ENCODE results near the gene UNKL. TPM values are rescaled to one million over a fixed set of nuclear protein-coding genes. Genes with fewer than 3 reads are reported as not detected.
A peak's percentile ranks its signal among the peaks of the same experiment; 100 is the strongest.

UNKL gene
- total RNA-seq, 1 experiment from 2014 or later: 18.8 TPM

DNA sequence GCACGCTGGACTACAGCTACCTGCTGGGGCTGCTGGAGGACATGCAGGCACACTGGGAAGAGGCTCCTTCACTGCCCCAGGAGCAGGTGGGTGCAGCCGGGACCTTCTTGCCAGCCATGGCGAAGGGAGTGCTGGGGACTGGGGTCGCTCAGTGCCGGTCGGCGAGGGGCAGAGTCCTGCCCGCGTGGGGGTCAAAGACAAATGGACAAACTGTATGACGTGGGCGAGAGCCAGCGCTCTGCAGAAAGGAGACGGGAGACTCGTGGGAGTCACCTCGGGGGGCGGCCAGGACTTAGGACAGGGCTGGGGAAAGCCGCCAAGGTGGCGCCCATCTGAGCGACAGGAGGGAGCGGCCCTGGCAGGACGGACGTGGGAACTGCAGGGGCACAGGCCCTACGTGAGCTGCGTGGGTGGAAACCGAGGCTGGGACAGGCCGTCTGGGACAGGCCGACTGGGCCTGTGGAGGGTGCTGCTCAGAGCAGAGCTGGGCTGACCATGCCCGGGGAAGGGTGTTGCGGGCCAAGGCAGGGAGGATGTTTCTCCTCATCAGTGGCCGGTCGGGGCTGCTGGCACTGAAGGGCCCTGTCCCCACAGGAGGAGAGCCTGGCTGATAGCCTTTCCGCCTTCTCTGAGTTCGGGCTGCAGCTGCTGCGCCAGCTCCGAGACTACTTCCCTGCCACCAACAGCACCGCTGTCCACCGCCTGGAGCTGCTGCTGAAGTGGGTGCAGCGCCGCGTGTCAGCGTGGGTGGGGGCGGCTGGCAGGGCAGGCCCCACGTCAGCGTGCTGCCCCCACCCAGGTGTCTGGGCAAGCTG lies 70.9 kb downstream of the UNKL start:
- Histone ChIP-seq H3F3A (ENCODE audit: low read length, unreplicated experiment) (no peaks in the 10 kb centered on the region), H3K4me3 (ENCODE audit: low read length) (peak overlapping the region; percentile 87), H3K27ac (ENCODE audit: low read length) (no peak overlapping the region), H3K27me3 (ENCODE audit: low read length) (no peaks in the 10 kb centered on the region), H3K9ac (ENCODE audit: low read length) (peak overlapping the region; percentile 40), H3K4me1 (ENCODE audit: insufficient read depth, low read length) (no peaks in the 10 kb centered on the region; the same call in 1 of the 2 replicates), H4K20me1 (ENCODE audit: low read length) (no peaks in the 10 kb centered on the region), H3K36me3 (ENCODE audit: low read depth, low read length) (no peaks in the 10 kb centered on the region), H2AFZ (ENCODE audit: low read length) (peak overlapping the region; percentile 76), H3K9me2 (replicated peaks; ENCODE audit: low read length) (no peaks in the 10 kb centered on the region), H3K9me3 (ENCODE audit: low read length) (no peaks in the 10 kb centered on the region), H3K79me2 (ENCODE audit: low read length) (no peaks in the 10 kb centered on the region), H3K4me2 (ENCODE audit: low read length) (peak overlapping the region; percentile 100)
- no peak for TF ChIP-seq EZH2 (IDR thresholded peaks at IDR 0.05; ENCODE audit: low read length, unreplicated experiment)
- no peak for TF ChIP-seq EZH2phosphoT487 (IDR thresholded peaks at IDR 0.05; ENCODE audit: borderline replicate concordance, low read length)
- TF ChIP-seq, protein P1, sequence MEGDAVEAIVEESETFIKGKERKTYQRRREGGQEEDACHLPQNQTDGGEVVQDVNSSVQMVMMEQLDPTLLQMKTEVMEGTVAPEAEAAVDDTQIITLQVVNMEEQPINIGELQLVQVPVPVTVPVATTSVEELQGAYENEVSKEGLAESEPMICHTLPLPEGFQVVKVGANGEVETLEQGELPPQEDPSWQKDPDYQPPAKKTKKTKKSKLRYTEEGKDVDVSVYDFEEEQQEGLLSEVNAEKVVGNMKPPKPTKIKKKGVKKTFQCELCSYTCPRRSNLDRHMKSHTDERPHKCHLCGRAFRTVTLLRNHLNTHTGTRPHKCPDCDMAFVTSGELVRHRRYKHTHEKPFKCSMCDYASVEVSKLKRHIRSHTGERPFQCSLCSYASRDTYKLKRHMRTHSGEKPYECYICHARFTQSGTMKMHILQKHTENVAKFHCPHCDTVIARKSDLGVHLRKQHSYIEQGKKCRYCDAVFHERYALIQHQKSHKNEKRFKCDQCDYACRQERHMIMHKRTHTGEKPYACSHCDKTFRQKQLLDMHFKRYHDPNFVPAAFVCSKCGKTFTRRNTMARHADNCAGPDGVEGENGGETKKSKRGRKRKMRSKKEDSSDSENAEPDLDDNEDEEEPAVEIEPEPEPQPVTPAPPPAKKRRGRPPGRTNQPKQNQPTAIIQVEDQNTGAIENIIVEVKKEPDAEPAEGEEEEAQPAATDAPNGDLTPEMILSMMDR (conservative IDR thresholded peaks at IDR 0.05; ENCODE audit: low read depth, low read length): no peak
- ATAC-seq: peak; percentile 15
- no peak for DNase-seq
- TSS peak; percentile 10 for BruUV-seq (replicated peaks)
- CTCF ChIA-PET: interaction anchor here (0.6 to 1.0 kb wide), 2 partner anchors 10 to 25 kb away, joined by 3 read pairs; partner anchors contain the start of gene BAIAP3
- POLR2A ChIA-PET (ENCODE audit: unreplicated experiment): interaction anchor here (0.5 kb wide), 1 partner anchor 555 kb away, joined by 9 read pairs; the partner anchor contains the start of genes CHTF18 and RPUSD1
- intact Hi-C loops (cut with micrococcal nuclease): no loop called here

DNA sequence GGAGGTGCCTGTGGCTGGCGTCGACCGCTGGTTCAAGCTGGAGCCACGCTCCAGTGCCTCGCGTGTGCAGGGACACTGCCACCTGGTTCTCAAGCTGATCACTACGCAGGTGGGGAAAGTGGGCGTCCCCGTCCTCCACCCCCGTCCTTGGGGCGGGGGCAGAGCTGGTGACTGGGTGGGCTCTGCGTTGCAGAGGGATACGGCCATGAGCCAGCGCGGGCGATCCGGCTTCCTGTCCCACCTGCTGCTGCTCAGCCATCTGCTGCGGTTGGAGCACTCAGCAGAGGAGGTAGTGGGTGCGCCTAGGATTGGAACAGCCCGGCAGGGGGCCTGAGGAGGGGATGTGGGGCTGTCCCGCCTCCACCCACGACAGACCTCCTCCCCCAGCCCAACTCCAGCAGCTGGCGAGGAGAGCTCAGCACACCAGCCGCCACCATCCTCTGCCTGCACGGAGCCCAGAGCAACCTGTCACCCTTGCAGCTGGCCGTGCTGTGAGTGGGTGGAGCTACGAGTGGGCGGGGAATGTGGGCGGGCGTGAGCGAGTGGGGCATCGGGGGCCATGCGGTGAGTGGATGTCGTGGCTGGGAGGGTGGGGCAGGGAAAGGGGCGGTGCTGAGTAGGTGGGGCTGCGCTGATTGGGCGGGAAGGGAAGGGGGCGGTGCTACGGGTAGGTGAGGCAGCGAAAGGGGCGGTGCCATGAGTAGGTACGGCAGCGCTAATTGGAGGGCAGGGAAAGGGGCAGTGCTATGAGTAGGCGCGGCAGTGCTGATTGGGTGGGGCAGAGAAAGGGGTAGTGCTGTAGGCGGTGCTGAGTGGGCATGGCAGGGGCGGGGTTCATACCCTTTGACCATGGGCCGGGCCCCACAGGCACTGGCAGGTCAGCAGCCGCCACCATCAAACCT lies 71.7 kb downstream of the UNKL start:
- TF ChIP-seq, protein P1 (conservative IDR thresholded peaks at IDR 0.05; ENCODE audit: low read depth, low read length): no peak
- no peak for TF ChIP-seq EZH2 (IDR thresholded peaks at IDR 0.05; ENCODE audit: low read length, unreplicated experiment)
- TF ChIP-seq EZH2phosphoT487 (IDR thresholded peaks at IDR 0.05; ENCODE audit: borderline replicate concordance, low read length): no peak
- DNase-seq (peak; percentile 94), ATAC-seq (peak; percentile 97)
- no peaks in the 10 kb centered on the region for H3F3A ChIP-seq (ENCODE audit: low read length, unreplicated experiment)
- no peaks in the 10 kb centered on the region for H3K9me2 ChIP-seq (replicated peaks; ENCODE audit: low read length)
- ChIA-PET CTCF (interaction anchor here (0.6 to 1.0 kb wide), 6 partner anchors 9 to 1677 kb away, joined by 3 to 8 read pairs (median 4); partner anchors contain the start of genes BAIAP3, CCDC154 and TNFRSF12A), POLR2A (ENCODE audit: unreplicated experiment) (interaction anchor here (0.5 to 0.8 kb wide), 5 partner anchors 13 to 635 kb away, joined by 9 to 20 read pairs (median 12); partner anchors contain the start of genes CHTF18 and RPUSD1)
- peak overlapping the region; percentile 87 for H3K4me3 ChIP-seq (ENCODE audit: low read length)
- no peaks in the 10 kb centered on the region for H3K27me3 ChIP-seq (ENCODE audit: low read length)
- peak overlapping the region; percentile 100 for H3K4me2 ChIP-seq (ENCODE audit: low read length)
- peak overlapping the region; percentile 76 for H2AFZ ChIP-seq (ENCODE audit: low read length)
- H3K79me2 ChIP-seq (ENCODE audit: low read length): no peaks in the 10 kb centered on the region
- H3K9me3 ChIP-seq (ENCODE audit: low read length): no peaks in the 10 kb centered on the region
- intact Hi-C loops (cut with micrococcal nuclease): no loop called here
- H3K36me3 ChIP-seq (ENCODE audit: low read depth, low read length): no peaks in the 10 kb centered on the region
- no peaks in the 10 kb centered on the region; the same call in 1 of the 2 replicates for H3K4me1 ChIP-seq (ENCODE audit: insufficient read depth, low read length)
- H3K9ac ChIP-seq (ENCODE audit: low read length): peak overlapping the region; percentile 40; the same call in 1 of the 2 replicates
- H3K27ac ChIP-seq (ENCODE audit: low read length): no peak overlapping the region
- no TSS peak for BruUV-seq (replicated peaks)
- no peaks in the 10 kb centered on the region for H4K20me1 ChIP-seq (ENCODE audit: low read length)
